Endothelial cell of umbilical vein (primary cell): Measurements from ENCODE around the gene HSD17B8.

ENCODE experiments used
- EZH2 ChIP-seq: IDR thresholded peaks from 2 replicates; pipeline ENCODE4 v1.6.1; 2012; ENCODE audit warnings: borderline replicate concordance, low read depth, mild to moderate bottlenecking, moderate library complexity, low read length, inconsistent platforms; ENCODE audit not compliant: severe bottlenecking
- FOS ChIP-seq: IDR thresholded peaks from 2 replicates; pipeline ENCODE4 v1.6.1; 2011; ENCODE audit warnings: mild to moderate bottlenecking, low read length, moderate library complexity, borderline replicate concordance; ENCODE audit not compliant: insufficient read depth
- JUN ChIP-seq: IDR thresholded peaks from 2 replicates; pipeline ENCODE4 v1.6.1; 2011; ENCODE audit warnings: borderline replicate concordance, low read depth; ENCODE audit not compliant: insufficient read length, insufficient read depth
- MAX ChIP-seq: IDR thresholded peaks from 2 replicates; pipeline ENCODE4 v1.6.1; 2011; ENCODE audit not compliant: insufficient read depth, insufficient read length
- POLR2A ChIP-seq: IDR thresholded peaks from 2 replicates; pipeline ENCODE4 v1.6.1; 2012; ENCODE audit warnings: low read depth, mild to moderate bottlenecking, control low read depth, low read length
- POLR2AphosphoS5 ChIP-seq: IDR thresholded peaks from 2 replicates; pipeline ENCODE4 v1.6.1; 2012; ENCODE audit warnings: low read depth, mild to moderate bottlenecking, control low read depth, low read length, moderate library complexity; ENCODE audit not compliant: insufficient read depth
- TF ChIP-seq, protein P1 (sequence below), 2 donors: IDR thresholded peaks; 1 replicate in 1 of 2; 2 replicates in 1 of 2; pipeline ENCODE4 v1.5.1; 2011; ENCODE audit warnings: low read length in 2 of 2, mild to moderate bottlenecking in 2 of 2, moderate library complexity in 2 of 2, control low read depth in 1 of 2, inconsistent platforms in 1 of 2, low read depth in 1 of 2; ENCODE audit not compliant: insufficient read depth in 1 of 2; ENCODE audit errors: extremely low read depth in 1 of 2

DNA sequence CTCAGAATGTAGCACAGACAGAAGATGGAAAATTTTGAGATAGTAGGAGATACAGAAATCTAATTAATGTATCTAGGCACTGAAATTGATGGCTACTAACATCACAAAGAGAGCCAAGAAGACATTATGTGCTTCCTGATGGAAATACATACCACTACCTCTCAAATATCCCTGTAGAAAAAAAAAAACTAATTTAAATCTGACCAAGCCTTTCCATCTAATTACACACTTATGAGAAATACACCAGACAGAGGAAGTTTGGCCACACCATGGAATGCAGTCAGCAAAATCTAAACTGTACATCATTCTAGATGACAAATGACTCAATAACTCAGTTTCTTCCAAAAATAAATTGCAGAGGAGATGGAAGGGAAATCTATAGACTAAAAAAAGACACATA lies 48.3 kb downstream of the HSD17B8 start:
- TF ChIP-seq FOS = no peak
- TF ChIP-seq, protein P1, sequence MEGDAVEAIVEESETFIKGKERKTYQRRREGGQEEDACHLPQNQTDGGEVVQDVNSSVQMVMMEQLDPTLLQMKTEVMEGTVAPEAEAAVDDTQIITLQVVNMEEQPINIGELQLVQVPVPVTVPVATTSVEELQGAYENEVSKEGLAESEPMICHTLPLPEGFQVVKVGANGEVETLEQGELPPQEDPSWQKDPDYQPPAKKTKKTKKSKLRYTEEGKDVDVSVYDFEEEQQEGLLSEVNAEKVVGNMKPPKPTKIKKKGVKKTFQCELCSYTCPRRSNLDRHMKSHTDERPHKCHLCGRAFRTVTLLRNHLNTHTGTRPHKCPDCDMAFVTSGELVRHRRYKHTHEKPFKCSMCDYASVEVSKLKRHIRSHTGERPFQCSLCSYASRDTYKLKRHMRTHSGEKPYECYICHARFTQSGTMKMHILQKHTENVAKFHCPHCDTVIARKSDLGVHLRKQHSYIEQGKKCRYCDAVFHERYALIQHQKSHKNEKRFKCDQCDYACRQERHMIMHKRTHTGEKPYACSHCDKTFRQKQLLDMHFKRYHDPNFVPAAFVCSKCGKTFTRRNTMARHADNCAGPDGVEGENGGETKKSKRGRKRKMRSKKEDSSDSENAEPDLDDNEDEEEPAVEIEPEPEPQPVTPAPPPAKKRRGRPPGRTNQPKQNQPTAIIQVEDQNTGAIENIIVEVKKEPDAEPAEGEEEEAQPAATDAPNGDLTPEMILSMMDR (IDR thresholded peaks at IDR 0.05; ENCODE audit: extremely low read depth in 1 of 2, insufficient read depth in 1 of 2, low read depth in 1 of 2, low read length in 2 of 2) = no peak
- TF ChIP-seq POLR2A = no peak
- TF ChIP-seq MAX = no peak
- TF ChIP-seq JUN = no peak
- TF ChIP-seq POLR2AphosphoS5 = no peak
- no peak for TF ChIP-seq EZH2
